PC-3 (cell line): ENCODE data around the gene OTUB1. TPM values are rescaled to one million over a fixed set of nuclear protein-coding genes. Genes with fewer than 3 reads are reported as not detected.

ENCODE experiments used
- ATAC-seq: fragments of 200-7000 bp; cut with Tn5 transposase; 2 replicates; pipeline ENCODE4 v1.9.1; 2020; ENCODE audit warnings: mild to moderate bottlenecking, moderate library complexity
- BruUV-seq: library from RNA; stranded (reverse); fragments of 400-500 nt; replicated peaks from 2 replicates; lab custom pipeline; 2021; lab: Mats Ljungman, UMichigan
- CTCF ChIA-PET: fragments of 300-600 bp; sonication (Branson Sonifier 250); formaldehyde crosslinking; loops from one replicate; lab custom pipeline; 2022; ENCODE audit warnings: antibody characterized with exemption; lab: Charles Lee
- POLR2A ChIA-PET: fragments of 300-600 bp; sonication (Branson Sonifier 250); formaldehyde crosslinking; loops from one replicate; lab custom pipeline; 2022; ENCODE audit warnings: antibody characterized with exemption; ENCODE audit not compliant: unreplicated experiment; lab: Charles Lee
- DNase-seq: peaks from one replicate; pipeline ENCODE4 v3.0.0-alpha.2; 2015
- H2AFZ ChIP-seq: fragments of 300-600 bp; sonication (generic); 2 replicates; pipeline ENCODE4 v1.6.0; 2016; ENCODE audit warnings: antibody characterized with exemption, low read length
- H3F3A ChIP-seq: fragments of 300-600 bp; sonication (generic); one replicate; pipeline ENCODE4 v1.6.0; 2017; ENCODE audit warnings: antibody characterized with exemption, low read length, control low read depth, mild to moderate bottlenecking; ENCODE audit not compliant: unreplicated experiment
- H3K27ac ChIP-seq: fragments of 300-600 bp; sonication (generic); 2 replicates; pipeline ENCODE4 v1.5.1; 2016; ENCODE audit warnings: mild to moderate bottlenecking, low read length
- H3K27me3 ChIP-seq: fragments of 300-600 bp; sonication (generic); 2 replicates; pipeline ENCODE4 v1.6.1; 2016; ENCODE audit warnings: low read length, mixed read lengths
- H3K36me3 ChIP-seq: fragments of 300-600 bp; sonication (generic); 2 replicates; pipeline ENCODE4 v1.6.1; 2016; ENCODE audit warnings: low read depth, mixed run types, low read length, mixed read lengths
- H3K4me1 ChIP-seq: fragments of 300-600 bp; sonication (generic); 2 replicates; pipeline ENCODE4 v1.5.1; 2016; ENCODE audit warnings: low read length; ENCODE audit not compliant: insufficient read depth
- H3K4me2 ChIP-seq: fragments of 300-600 bp; sonication (generic); 2 replicates; pipeline ENCODE4 v1.6.0; 2016; ENCODE audit warnings: low read length
- H3K4me3 ChIP-seq: fragments of 300-600 bp; sonication (generic); 2 replicates; pipeline ENCODE4 v1.5.1; 2016; ENCODE audit warnings: mild to moderate bottlenecking, low read length, mixed read lengths
- H3K79me2 ChIP-seq: fragments of 300-600 bp; sonication (generic); 2 replicates; pipeline ENCODE4 v1.6.1; 2017; ENCODE audit warnings: low read length, mixed read lengths
- H3K9ac ChIP-seq: fragments of 300-600 bp; sonication (generic); 2 replicates; pipeline ENCODE4 v1.6.0; 2016; ENCODE audit warnings: mild to moderate bottlenecking, low read length
- H3K9me2 ChIP-seq: fragments of 300-600 bp; sonication (generic); replicated peaks from 2 replicates; pipeline ENCODE4 v1.6.1; 2016; ENCODE audit warnings: mixed run types, low read length, mixed read lengths
- H3K9me3 ChIP-seq: fragments of 300-600 bp; sonication (generic); 2 replicates; pipeline ENCODE4 v1.6.1; 2016; ENCODE audit warnings: low read length, mixed read lengths
- H4K20me1 ChIP-seq: fragments of 300-600 bp; sonication (generic); 2 replicates; pipeline ENCODE4 v1.6.1; 2016; ENCODE audit warnings: low read length, mixed read lengths
- EZH2 ChIP-seq: fragments of 300-600 bp; sonication (generic); IDR thresholded peaks from one replicate; pipeline ENCODE4 v1.6.1; 2017; ENCODE audit warnings: antibody characterized with exemption, mild to moderate bottlenecking, low read length; ENCODE audit not compliant: unreplicated experiment
- EZH2phosphoT487 ChIP-seq: fragments of 300-600 bp; sonication (generic); IDR thresholded peaks from 2 replicates; pipeline ENCODE4 v1.6.1; 2018; ENCODE audit warnings: mild to moderate bottlenecking, antibody characterized with exemption, low read length, borderline replicate concordance
- intact Hi-C: fragments of 100-400 bp; cut with micrococcal nuclease; formaldehyde crosslinking; loops from 2 replicates; pipeline ENCODE4 v1.9.0; 2023
- total RNA-seq: library from RNA; depleted of rRNA; stranded (reverse); fragments of >200 nt; gene quantifications from 2 replicates; pipeline ENCODE4 v1.2.3, GENCODE V29; 2014
- TF ChIP-seq, protein P1 (sequence below): fragments of 300-600 bp; sonication (generic); conservative IDR thresholded peaks from 2 replicates; pipeline ENCODE4 v1.5.1; 2017; ENCODE audit warnings: antibody characterized with exemption, low read depth, mild to moderate bottlenecking, low read length

Gene OTUB1
- total RNA-seq, 1 experiment from 2014 or later, result 129 TPM

DNA sequence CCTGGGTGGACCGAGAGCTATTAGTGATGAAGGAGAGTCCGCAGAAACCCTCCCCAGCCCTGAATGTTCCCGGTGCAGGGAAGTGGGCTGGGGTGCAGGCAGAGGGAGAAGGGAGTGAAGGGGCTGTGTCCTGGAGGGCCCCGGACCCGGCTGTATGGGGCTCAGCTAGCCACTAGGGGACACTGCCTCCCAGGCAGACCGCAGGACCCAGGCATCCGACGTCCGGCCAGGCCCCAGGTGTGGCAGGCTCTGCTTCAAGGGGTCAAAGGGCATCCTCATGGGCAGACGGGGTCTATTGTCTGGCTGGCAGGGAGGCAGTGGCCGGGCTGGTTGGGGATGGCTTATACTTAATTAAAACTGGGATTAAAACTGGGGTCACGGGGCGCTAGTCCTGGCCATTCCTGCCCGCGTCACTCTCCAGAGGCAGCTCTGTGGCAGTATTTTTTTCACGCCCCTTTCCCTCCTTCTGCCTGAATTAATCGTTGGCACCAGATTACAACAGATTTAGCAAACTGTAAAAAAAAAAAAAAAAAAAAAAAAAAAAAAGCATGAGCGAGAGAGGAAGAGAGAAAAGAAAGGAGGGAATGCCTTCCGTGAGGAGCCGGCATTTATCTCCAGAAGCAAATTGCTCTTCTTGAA, 54.6 kb downstream of the OTUB1 start:
- Histone ChIP-seq H3K9me2 (no peaks in the 10 kb centered on the region), H3K4me2 (no peak overlapping the region), H4K20me1 (no peaks in the 10 kb centered on the region), H3K4me1 (no peaks in the 10 kb centered on the region), H3F3A (no peaks in the 10 kb centered on the region), H3K36me3 (no peaks in the 10 kb centered on the region), H3K79me2 (no peaks in the 10 kb centered on the region), H3K9me3 (no peaks in the 10 kb centered on the region), H3K27ac (no peak overlapping the region), H3K4me3 (no peak overlapping the region), H3K27me3 (0 out of 2 replicates have a peak, but pooled peaks cover 7% of the 10 kb centered on the region), H2AFZ (no peak overlapping the region), H3K9ac (no peak overlapping the region)
- POLR2A ChIA-PET, result no interaction called here
- no TSS peak for BruUV-seq
- ATAC-seq (peak; percentile 39; the same call in 1 of the 2 replicates), DNase-seq (no peak)
- CTCF ChIA-PET, result interaction anchor here (0.7 kb wide), 1 partner anchor 53 kb away, joined by 5 read pairs; no protein-coding TSS in a partner anchor
- no peak for TF ChIP-seq EZH2
- TF ChIP-seq, protein P1, sequence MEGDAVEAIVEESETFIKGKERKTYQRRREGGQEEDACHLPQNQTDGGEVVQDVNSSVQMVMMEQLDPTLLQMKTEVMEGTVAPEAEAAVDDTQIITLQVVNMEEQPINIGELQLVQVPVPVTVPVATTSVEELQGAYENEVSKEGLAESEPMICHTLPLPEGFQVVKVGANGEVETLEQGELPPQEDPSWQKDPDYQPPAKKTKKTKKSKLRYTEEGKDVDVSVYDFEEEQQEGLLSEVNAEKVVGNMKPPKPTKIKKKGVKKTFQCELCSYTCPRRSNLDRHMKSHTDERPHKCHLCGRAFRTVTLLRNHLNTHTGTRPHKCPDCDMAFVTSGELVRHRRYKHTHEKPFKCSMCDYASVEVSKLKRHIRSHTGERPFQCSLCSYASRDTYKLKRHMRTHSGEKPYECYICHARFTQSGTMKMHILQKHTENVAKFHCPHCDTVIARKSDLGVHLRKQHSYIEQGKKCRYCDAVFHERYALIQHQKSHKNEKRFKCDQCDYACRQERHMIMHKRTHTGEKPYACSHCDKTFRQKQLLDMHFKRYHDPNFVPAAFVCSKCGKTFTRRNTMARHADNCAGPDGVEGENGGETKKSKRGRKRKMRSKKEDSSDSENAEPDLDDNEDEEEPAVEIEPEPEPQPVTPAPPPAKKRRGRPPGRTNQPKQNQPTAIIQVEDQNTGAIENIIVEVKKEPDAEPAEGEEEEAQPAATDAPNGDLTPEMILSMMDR, result peak; percentile 59
- TF ChIP-seq EZH2phosphoT487, result no peak
- intact Hi-C loops, result no loop called here

DNA sequence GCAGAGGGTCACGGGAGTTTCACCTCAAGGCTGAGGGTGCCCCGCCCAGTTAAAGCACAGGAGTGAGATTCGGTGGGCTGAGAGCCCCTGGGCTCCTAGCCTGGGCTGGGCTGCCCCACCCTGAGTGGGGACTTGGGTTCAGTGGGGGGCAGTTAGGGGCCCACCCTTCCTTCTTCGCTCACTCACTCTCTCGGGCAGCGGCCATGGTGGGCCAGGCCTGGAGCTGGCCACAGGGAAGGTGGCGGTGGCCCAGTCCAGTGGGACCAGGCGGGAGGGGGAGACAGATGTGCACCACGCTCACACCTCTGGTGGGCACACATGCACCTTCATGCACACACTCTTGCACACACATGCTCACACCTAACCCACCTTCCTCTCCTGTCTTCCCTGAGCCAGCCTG, 55.6 kb downstream of the OTUB1 start:
- ATAC-seq (no peak), DNase-seq (no peak)
- Histone ChIP-seq H3K36me3 (no peaks in the 10 kb centered on the region), H3K4me1 (no peaks in the 10 kb centered on the region), H3K27me3 (no peaks in the 10 kb centered on the region), H3K9me2 (no peaks in the 10 kb centered on the region), H3K4me3 (no peak overlapping the region), H3K4me2 (no peak overlapping the region), H3K27ac (no peak overlapping the region), H3K9me3 (no peaks in the 10 kb centered on the region), H2AFZ (no peak overlapping the region), H3F3A (no peaks in the 10 kb centered on the region), H4K20me1 (no peaks in the 10 kb centered on the region), H3K79me2 (no peaks in the 10 kb centered on the region), H3K9ac (no peak overlapping the region)
- TF ChIP-seq, protein P1, result no peak
- TF ChIP-seq EZH2phosphoT487 (no peak), EZH2 (no peak)
- POLR2A ChIA-PET, result no interaction called here
- CTCF ChIA-PET, result interaction anchor here (0.7 kb wide), 1 partner anchor 52 kb away, joined by 5 read pairs; no protein-coding TSS in a partner anchor
- BruUV-seq, result no TSS peak
- intact Hi-C loops, result no loop called here

DNA sequence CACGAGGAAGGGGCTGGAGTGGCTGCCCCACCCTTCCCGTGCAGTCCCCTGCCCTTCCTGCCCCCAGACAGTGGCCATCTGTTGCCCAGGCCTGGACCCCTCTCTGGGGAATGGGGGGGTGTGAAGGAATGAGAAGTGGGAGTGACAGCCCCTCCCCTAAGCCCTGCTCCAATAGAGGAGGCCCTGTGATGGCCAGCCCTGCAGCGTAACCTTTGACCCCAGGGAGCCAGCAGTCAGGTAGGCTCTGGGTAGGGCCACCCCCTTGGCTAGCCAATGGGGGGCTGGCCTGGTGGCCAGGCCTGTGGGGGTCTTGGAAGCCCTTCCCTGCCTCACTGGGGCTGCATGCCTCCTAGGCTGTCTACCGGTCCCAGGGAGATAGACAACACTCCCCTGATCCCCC, 56.1 kb downstream of the OTUB1 start:
- DNase-seq, result no peak
- Histone ChIP-seq H3K36me3 (no peaks in the 10 kb centered on the region), H3K27me3 (no peaks in the 10 kb centered on the region), H4K20me1 (no peaks in the 10 kb centered on the region), H3K9me2 (no peaks in the 10 kb centered on the region), H3K4me1 (no peaks in the 10 kb centered on the region), H3K9me3 (no peaks in the 10 kb centered on the region), H3K9ac (no peak overlapping the region), H3K79me2 (no peaks in the 10 kb centered on the region), H3K4me3 (no peak overlapping the region), H3F3A (no peaks in the 10 kb centered on the region), H3K27ac (no peak overlapping the region), H3K4me2 (no peak overlapping the region), H2AFZ (no peak overlapping the region)
- POLR2A ChIA-PET, result no interaction called here
- BruUV-seq, result no TSS peak
- no peak for TF ChIP-seq EZH2phosphoT487
- TF ChIP-seq EZH2, result no peak
- TF ChIP-seq, protein P1, result no peak
- ATAC-seq, result no peak
- CTCF ChIA-PET, result no interaction called here
- intact Hi-C loops, result no loop called here
